Measurements from ENCODE around the gene OSTM1.

GRCh38 chr6:108121612-108122011, 47.1 kb upstream of the OSTM1 start:
- TF ChIP-seq POLR2A (IDR thresholded peaks at IDR 0.05) (no peak), CTCF (IDR thresholded peaks at IDR 0.05) (no peak)
